ENCODE measurements around the gene ARL10.

DNA sequence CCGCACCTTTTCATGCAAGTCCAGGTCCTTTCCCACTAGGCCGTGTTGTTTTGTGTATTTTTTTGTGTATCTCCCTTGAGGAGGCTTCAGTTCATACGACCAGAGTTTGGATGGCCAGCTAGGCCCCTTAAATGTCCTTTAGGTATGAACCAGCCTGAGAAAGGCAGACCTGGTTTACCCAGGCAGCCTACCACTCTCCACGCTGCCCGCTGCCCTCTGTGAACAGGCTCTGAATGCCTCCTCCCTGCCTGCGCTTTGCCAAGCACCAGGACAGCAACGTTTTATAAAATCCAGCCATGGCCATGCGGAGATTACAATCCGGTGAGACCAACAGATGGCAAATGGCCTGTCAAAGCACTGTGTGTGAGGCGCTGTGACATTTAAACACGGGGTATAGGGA lies 51.7 kb downstream of the ARL10 start:
- TF ChIP-seq CTCF (IDR thresholded peaks at IDR 0.05) (no peak), POLR2A (IDR thresholded peaks at IDR 0.05) (no peak), EP300 (IDR thresholded peaks at IDR 0.05) (no peak)

Data from tibial nerve (tissue), 4 donors.